Globus pallidus (tissue), 1 donor: ENCODE measurements around the gene OR10H5.
"Not testable (repeated sequence)": the region's sequence is repeated elsewhere in the genome, so short reads cannot be mapped to it uniquely, and the experiment has no call there.

Source experiments
- DNase-seq: peaks from one replicate; pipeline ENCODE4 v3.0.0-alpha.2; 2015; ENCODE audit warnings: low spot score

Gene OR10H5

GRCh38 chr19:15812060-15812722, 24.7 kb downstream of the OR10H5 start:
- DNase-seq = no peak

GRCh38 chr19:15813916-15814315, 26.5 kb downstream of the OR10H5 start:
- no peak for DNase-seq

- DNase-seq = no peak
Observed at GRCh38 chr19:15815306-15815705, 27.8 kb downstream of the OR10H5 start, which contains the start of gene OR10H1. OR10H1 (minus strand) TSS chr19:15815664; CDS start chr19:15808037, 7,627 bp downstream.

DNA sequence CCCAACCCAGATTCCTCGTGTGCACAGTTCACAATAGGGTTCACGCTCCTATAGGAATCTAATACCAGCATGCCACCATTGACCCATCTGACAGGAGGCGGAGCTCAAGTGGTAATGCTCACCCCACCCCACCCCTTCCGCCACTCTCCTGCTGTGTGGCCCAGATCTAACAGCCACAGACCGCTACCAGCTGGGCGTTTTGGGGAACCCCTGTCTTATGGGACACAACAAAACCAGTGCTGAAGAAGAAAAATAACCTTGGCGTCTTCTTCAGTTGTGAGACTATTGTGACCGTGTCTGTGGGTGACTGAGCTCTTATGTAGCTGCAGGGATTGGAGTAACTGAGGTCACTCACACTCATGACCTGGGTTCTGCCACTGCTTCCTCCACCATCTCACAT, 33.2 kb downstream of the OR10H5 start:
- no peak for DNase-seq

GRCh38 chr19:15825753-15826152, 38.3 kb downstream of the OR10H5 start:
- DNase-seq = no peak

GRCh38 chr19:15828121-15828610, 40.7 kb downstream of the OR10H5 start:
- no peak for DNase-seq

GRCh38 chr19:15828611-15829305, 41.3 kb downstream of the OR10H5 start:
- DNase-seq = not testable (repeated sequence)

DNA sequence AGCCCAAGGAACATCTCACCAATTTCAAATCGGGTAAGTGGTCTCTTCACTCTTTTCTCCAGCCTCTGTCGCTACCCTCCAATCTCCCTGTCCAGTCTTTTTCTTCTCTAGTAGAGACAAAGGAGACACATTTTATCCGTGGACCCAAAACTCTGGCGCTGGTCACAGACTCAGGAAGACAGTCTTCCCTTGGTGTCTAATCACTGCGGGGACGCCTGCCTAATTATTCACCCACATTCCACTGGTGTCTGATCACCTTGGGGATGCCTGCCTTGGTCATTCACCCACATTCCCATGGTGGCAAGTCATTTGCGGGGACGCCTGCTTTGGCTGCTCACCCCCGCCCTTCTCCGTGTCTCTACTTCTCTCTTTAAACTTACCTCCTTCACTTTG, 41.8 kb downstream of the OR10H5 start:
- no peak for DNase-seq

DNA sequence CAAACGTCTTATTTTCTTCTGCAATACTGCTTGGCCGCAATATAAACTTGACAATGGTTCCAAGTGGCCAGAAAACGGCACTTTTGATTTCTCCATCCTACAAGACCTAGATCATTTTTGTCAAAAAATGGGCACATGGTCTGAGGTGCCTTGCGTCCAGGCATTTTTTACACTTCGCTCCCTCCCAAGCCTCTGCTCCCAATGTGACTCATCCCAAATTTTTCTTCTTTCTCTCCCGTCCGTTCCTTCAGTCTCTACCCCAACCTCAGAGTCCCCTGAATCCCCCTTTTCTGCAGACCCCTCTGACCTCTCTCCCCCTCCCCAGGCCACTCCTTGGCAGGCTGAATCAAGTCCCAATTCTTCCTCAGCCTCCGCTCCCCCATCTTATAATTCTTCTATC, 42.3 kb downstream of the OR10H5 start:
- no peak for DNase-seq

GRCh38 chr19:15831626-15832025, 44.2 kb downstream of the OR10H5 start:
- no peak for DNase-seq

DNA sequence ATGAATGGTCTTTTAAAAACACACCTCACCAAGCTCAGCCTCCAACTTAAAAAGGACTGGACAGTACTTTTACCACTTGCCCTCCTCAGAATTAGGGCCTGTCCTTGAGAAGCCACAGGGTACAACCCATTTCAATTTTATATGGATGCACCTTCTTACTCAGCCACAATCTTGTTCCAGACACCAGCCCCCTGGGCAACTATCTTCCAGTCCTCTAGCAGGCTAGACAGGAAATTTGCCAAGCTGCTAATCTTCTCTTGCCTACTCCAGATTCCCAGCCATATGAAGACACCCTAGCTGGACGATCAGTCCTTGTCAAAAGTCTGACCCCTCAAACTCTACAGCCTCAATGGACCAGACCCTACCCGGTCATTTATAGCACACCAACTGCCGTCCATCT, 46.8 kb downstream of the OR10H5 start:
- DNase-seq = not testable (repeated sequence)

- DNase-seq = not testable (repeated sequence)
Observed at GRCh38 chr19:15835565-15836329, 48.3 kb downstream of the OR10H5 start.

GRCh38 chr19:15836330-15837220, 49.1 kb downstream of the OR10H5 start:
- peak; percentile 98 for DNase-seq

DNA sequence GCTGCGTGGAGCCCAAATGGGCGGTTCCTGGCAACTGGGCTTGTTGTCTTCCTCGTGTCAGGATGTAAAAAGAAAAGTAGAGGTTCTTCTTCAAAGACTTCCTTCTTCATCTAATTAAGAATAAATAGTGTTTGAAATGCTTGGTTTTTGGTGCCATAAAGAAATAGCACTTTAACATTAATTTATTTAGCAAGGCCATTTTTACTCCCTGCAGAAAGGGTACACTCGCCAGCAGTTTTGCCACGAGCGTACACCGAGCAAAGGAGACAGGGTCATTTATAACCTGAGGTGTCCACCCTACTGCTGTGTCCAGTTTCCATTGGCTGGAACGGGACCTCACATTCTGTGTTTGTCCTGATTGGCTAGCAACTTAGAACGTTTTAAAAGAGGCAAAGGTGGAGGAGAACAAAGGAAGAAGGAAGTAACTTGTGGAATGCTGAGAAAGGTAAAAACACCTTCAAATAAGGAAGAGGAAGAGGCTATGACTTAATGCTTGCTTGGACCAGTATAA, 49.8 kb downstream of the OR10H5 start:
- DNase-seq = no peak

- DNase-seq = no peak
Observed at GRCh38 chr19:15838351-15838750, 50.9 kb downstream of the OR10H5 start.

GRCh38 chr19:15839888-15840287, 52.4 kb downstream of the OR10H5 start:
- DNase-seq = not testable (repeated sequence)

GRCh38 chr19:15840833-15841232, 53.4 kb downstream of the OR10H5 start:
- DNase-seq = no peak

DNA sequence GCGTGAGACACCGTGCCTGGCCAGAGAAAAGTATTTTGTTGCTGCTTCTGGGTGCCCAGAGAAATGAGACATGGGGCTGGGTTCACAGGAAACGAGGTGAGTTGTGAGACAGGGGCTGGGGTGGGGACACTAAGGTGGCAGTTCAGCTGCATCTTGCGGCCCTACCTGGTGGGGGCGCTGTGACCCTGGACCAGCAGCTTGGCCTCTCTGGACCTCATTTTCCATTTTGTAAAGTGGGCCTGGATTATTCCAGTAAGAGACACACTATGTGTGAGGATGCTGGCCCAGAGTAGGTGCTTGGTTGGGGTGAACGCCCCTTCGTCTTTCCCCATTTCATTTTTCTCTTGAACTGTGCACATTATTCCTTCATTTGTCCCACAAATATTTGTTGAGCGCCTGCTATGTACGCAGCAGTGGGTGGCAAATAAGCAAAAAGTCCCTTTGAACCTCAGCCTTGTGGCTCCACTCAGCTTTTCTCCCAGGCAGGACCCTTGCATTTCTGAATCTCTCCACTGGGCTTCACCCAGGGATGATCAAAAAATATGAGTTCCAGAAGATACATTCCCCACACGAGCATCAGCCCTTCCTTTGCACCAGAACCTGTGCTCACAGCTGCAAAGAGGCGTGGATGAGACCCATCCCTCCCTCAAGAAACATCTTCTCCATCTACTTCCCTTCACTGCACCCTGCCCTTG, 54.6 kb downstream of the OR10H5 start:
- no peak for DNase-seq

GRCh38 chr19:15843203-15843893, 55.9 kb downstream of the OR10H5 start:
- DNase-seq = no peak

GRCh38 chr19:15843894-15844222, 56.4 kb downstream of the OR10H5 start:
- DNase-seq = not testable (repeated sequence)
